Measurements from ENCODE around the gene USP15. TPM values are rescaled to one million over a fixed set of nuclear protein-coding genes. Genes with fewer than 3 reads are reported as not detected.

USP15 gene
- total RNA-seq, 1 donor: 51.4 TPM

DNA sequence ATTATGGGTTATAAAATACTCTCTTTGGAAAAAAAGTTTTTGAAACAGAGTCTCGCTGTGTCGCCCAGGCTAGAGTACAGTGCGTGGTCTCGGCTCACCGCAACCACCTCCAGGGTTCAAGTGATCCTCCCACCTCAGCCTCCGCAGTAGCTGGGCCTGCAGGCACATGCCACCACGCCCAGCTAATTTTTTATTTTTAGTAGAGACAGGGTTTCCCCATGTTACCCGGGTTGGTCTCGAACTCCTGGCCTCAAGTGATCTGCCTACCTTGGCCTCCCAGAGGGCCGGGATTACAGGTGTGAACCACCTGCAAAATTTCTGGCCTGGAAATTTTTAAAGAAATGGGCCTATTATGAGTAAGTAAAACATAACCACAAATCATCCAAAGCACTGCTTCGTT lies 3.8 kb downstream of the USP15 start:
- H3K4me1 ChIP-seq (ENCODE audit: insufficient read depth, low read length): peaks cover 23% of the 10 kb centered on the region
- no peak overlapping the region for H3K27ac ChIP-seq (ENCODE audit: low read depth, low read length)
- peaks cover 25% of the 10 kb centered on the region for H4K20me1 ChIP-seq (ENCODE audit: insufficient read depth, low read length)
- no peak for DNase-seq (ENCODE audit: insufficient read length, low spot score, missing footprints)
- TF ChIP-seq, protein P1, sequence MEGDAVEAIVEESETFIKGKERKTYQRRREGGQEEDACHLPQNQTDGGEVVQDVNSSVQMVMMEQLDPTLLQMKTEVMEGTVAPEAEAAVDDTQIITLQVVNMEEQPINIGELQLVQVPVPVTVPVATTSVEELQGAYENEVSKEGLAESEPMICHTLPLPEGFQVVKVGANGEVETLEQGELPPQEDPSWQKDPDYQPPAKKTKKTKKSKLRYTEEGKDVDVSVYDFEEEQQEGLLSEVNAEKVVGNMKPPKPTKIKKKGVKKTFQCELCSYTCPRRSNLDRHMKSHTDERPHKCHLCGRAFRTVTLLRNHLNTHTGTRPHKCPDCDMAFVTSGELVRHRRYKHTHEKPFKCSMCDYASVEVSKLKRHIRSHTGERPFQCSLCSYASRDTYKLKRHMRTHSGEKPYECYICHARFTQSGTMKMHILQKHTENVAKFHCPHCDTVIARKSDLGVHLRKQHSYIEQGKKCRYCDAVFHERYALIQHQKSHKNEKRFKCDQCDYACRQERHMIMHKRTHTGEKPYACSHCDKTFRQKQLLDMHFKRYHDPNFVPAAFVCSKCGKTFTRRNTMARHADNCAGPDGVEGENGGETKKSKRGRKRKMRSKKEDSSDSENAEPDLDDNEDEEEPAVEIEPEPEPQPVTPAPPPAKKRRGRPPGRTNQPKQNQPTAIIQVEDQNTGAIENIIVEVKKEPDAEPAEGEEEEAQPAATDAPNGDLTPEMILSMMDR (IDR thresholded peaks at IDR 0.05; ENCODE audit: extremely low read depth, low read depth, low read length): no peak
- no peak overlapping the region for H3K4me3 ChIP-seq (ENCODE audit: insufficient read depth, low read length)
- H2AFZ ChIP-seq (ENCODE audit: low read length): no peak overlapping the region
- peaks cover 86% of the 10 kb centered on the region for H3K79me2 ChIP-seq (ENCODE audit: insufficient read depth, low read length)
- H3K9me3 ChIP-seq (ENCODE audit: low read depth, low read length): no peaks in the 10 kb centered on the region
- H3K27me3 ChIP-seq (ENCODE audit: insufficient read depth, low read length): no peaks in the 10 kb centered on the region
- H3K36me3 ChIP-seq (ENCODE audit: insufficient read depth, low read length): no peaks in the 10 kb centered on the region
- no peak overlapping the region for H3K4me2 ChIP-seq (ENCODE audit: insufficient read depth, low read length)

DNA sequence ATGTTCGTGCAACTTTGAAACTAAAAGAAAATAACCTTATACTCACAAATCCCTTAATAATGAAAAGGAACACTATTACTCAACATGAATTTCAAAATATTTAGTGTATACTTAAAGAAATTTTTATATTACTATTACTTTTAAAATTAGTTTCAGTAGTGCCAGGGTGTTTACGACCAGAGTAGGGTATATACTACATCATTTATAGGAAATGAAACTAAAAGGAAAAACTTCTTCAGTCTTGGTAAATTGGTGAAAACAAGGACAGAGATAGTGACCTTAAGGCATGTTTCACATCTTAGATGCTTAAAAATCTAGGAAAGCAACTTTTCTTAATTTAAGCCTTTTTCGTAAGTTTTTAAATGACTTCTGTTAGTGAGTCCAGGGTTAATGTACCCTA lies 4.5 kb downstream of the USP15 start:
- no peaks in the 10 kb centered on the region for H3K27me3 ChIP-seq (ENCODE audit: insufficient read depth, low read length)
- H3K27ac ChIP-seq (ENCODE audit: low read depth, low read length): no peak overlapping the region
- TF ChIP-seq, protein P1 (IDR thresholded peaks at IDR 0.05; ENCODE audit: extremely low read depth, low read depth, low read length): no peak
- H3K4me2 ChIP-seq (ENCODE audit: insufficient read depth, low read length): no peak overlapping the region
- H3K9me3 ChIP-seq (ENCODE audit: low read depth, low read length): no peaks in the 10 kb centered on the region
- DNase-seq (ENCODE audit: insufficient read length, low spot score, missing footprints): no peak
- H3K79me2 ChIP-seq (ENCODE audit: insufficient read depth, low read length): peaks cover 93% of the 10 kb centered on the region
- peaks cover 23% of the 10 kb centered on the region for H3K4me1 ChIP-seq (ENCODE audit: insufficient read depth, low read length)
- H3K36me3 ChIP-seq (ENCODE audit: insufficient read depth, low read length): no peaks in the 10 kb centered on the region
- no peak overlapping the region for H2AFZ ChIP-seq (ENCODE audit: low read length)
- no peak overlapping the region for H3K4me3 ChIP-seq (ENCODE audit: insufficient read depth, low read length)
- peaks cover 29% of the 10 kb centered on the region for H4K20me1 ChIP-seq (ENCODE audit: insufficient read depth, low read length)

DNA sequence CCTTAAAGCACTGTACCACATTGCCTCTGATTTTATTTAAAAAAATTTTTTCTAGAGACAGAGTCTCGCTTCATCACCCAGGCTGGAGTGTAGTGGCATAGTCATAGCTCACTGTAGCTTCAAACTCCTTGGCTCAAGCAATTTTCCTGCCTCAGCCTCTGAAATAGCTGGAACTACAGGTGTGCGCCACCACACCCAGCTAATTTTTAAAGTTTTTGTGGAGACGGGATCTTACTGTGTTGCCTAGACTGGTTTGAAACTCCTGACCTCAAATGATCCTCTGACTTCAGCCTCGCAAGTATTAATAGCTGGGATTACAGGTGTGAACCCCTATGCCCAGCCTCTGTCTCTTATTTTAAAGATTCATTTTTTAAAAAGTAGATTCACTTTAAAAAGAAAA lies 5.3 kb downstream of the USP15 start:
- Histone ChIP-seq H2AFZ (ENCODE audit: low read length) (no peak overlapping the region), H3K36me3 (ENCODE audit: insufficient read depth, low read length) (no peaks in the 10 kb centered on the region), H3K27ac (ENCODE audit: low read depth, low read length) (no peak overlapping the region), H3K4me2 (ENCODE audit: insufficient read depth, low read length) (no peak overlapping the region), H3K27me3 (ENCODE audit: insufficient read depth, low read length) (no peaks in the 10 kb centered on the region), H3K9me3 (ENCODE audit: low read depth, low read length) (no peaks in the 10 kb centered on the region), H3K4me3 (ENCODE audit: insufficient read depth, low read length) (no peak overlapping the region), H3K4me1 (ENCODE audit: insufficient read depth, low read length) (peaks cover 23% of the 10 kb centered on the region), H3K79me2 (ENCODE audit: insufficient read depth, low read length) (peaks cover 98% of the 10 kb centered on the region), H4K20me1 (ENCODE audit: insufficient read depth, low read length) (peaks cover 32% of the 10 kb centered on the region)
- TF ChIP-seq, protein P1 (IDR thresholded peaks at IDR 0.05; ENCODE audit: extremely low read depth, low read depth, low read length): no peak
- DNase-seq (ENCODE audit: insufficient read length, low spot score, missing footprints): no peak

GRCh38 chr12:62267026-62267425 lies 6.8 kb downstream of the USP15 start:
- peaks cover 18% of the 10 kb centered on the region for H3K4me1 ChIP-seq (ENCODE audit: insufficient read depth, low read length)
- no peak overlapping the region for H2AFZ ChIP-seq (ENCODE audit: low read length)
- no peak overlapping the region for H3K4me3 ChIP-seq (ENCODE audit: insufficient read depth, low read length)
- H3K79me2 ChIP-seq (ENCODE audit: insufficient read depth, low read length): peaks cover 98% of the 10 kb centered on the region
- no peak for DNase-seq (ENCODE audit: insufficient read length, low spot score, missing footprints)
- H3K4me2 ChIP-seq (ENCODE audit: insufficient read depth, low read length): no peak overlapping the region
- TF ChIP-seq, protein P1 (IDR thresholded peaks at IDR 0.05; ENCODE audit: extremely low read depth, low read depth, low read length): no peak
- no peaks in the 10 kb centered on the region for H3K36me3 ChIP-seq (ENCODE audit: insufficient read depth, low read length)
- no peaks in the 10 kb centered on the region for H3K9me3 ChIP-seq (ENCODE audit: low read depth, low read length)
- no peak overlapping the region for H3K27ac ChIP-seq (ENCODE audit: low read depth, low read length)
- peaks cover 24% of the 10 kb centered on the region for H4K20me1 ChIP-seq (ENCODE audit: insufficient read depth, low read length)
- H3K27me3 ChIP-seq (ENCODE audit: insufficient read depth, low read length): no peaks in the 10 kb centered on the region

All from osteoblast (primary cell).